Ishikawa (cell line): ENCODE results near the gene ZNF444.
A peak's percentile ranks its signal among the peaks of the same experiment; 100 is the strongest.

Experiments
- CREB1 ChIP-seq: IDR thresholded peaks from 2 replicates; pipeline ENCODE4 v1.6.1; 2012; ENCODE audit warnings: low read depth
- EP300 ChIP-seq: IDR thresholded peaks from 2 replicates; pipeline ENCODE4 v1.6.1; 2012; ENCODE audit warnings: borderline replicate concordance
- FOXM1 ChIP-seq: IDR thresholded peaks from 2 replicates; pipeline ENCODE4 v1.6.1; 2012; ENCODE audit warnings: low read depth, borderline replicate concordance
- TCF12 ChIP-seq: IDR thresholded peaks from 2 replicates; pipeline ENCODE4 v1.6.1; 2012; ENCODE audit warnings: low read depth
- TEAD4 ChIP-seq: IDR thresholded peaks from 2 replicates; pipeline ENCODE4 v1.6.1; 2012
- YY1 ChIP-seq: IDR thresholded peaks from 2 replicates; pipeline ENCODE4 v1.6.1; 2012; ENCODE audit warnings: low read depth
- TF ChIP-seq, protein P1 (sequence below): IDR thresholded peaks from 2 replicates; pipeline ENCODE4 v1.6.1; 2012
- TF ChIP-seq, protein P2 (sequence below): IDR thresholded peaks from 2 replicates; pipeline ENCODE4 v1.6.1; 2012
- TF ChIP-seq, protein P3 (sequence below): IDR thresholded peaks from 2 replicates; pipeline ENCODE4 v1.6.1; 2012; ENCODE audit warnings: low read depth, mild to moderate bottlenecking

DNA sequence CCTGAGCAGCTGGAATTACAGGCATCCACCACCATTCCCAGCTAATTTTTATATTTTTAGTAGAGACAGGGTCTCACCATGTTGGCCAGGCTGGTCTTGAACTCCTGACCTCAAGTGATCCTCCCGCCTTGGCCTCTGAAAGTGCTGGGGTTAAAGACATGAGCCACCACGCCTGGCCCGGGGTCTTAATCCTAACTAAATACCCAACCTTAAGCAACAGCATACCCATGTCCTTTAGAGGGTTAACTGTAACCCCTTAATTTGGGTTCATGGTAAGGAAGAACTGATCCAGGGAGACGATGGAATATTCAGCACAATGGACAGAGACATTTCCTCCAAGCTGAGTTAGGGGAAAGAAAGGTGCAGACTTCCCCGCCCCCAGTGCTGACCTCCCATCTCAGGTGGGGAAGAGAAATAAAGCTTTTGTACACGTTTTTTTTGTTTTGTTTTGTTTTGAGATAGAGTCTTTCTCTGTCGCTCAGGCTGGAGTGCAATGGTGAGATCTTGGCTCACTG is 26.0 kb downstream of the ZNF444 start:
- TF ChIP-seq YY1 (no peak), TEAD4 (no peak), TCF12 (no peak), CREB1 (no peak), EP300 (no peak), FOXM1 (no peak)
- TF ChIP-seq, protein P1, sequence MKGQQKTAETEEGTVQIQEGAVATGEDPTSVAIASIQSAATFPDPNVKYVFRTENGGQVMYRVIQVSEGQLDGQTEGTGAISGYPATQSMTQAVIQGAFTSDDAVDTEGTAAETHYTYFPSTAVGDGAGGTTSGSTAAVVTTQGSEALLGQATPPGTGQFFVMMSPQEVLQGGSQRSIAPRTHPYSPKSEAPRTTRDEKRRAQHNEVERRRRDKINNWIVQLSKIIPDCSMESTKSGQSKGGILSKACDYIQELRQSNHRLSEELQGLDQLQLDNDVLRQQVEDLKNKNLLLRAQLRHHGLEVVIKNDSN = no peak
- TF ChIP-seq, protein P2, sequence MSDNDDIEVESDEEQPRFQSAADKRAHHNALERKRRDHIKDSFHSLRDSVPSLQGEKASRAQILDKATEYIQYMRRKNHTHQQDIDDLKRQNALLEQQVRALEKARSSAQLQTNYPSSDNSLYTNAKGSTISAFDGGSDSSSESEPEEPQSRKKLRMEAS = no peak
- TF ChIP-seq, protein P3, sequence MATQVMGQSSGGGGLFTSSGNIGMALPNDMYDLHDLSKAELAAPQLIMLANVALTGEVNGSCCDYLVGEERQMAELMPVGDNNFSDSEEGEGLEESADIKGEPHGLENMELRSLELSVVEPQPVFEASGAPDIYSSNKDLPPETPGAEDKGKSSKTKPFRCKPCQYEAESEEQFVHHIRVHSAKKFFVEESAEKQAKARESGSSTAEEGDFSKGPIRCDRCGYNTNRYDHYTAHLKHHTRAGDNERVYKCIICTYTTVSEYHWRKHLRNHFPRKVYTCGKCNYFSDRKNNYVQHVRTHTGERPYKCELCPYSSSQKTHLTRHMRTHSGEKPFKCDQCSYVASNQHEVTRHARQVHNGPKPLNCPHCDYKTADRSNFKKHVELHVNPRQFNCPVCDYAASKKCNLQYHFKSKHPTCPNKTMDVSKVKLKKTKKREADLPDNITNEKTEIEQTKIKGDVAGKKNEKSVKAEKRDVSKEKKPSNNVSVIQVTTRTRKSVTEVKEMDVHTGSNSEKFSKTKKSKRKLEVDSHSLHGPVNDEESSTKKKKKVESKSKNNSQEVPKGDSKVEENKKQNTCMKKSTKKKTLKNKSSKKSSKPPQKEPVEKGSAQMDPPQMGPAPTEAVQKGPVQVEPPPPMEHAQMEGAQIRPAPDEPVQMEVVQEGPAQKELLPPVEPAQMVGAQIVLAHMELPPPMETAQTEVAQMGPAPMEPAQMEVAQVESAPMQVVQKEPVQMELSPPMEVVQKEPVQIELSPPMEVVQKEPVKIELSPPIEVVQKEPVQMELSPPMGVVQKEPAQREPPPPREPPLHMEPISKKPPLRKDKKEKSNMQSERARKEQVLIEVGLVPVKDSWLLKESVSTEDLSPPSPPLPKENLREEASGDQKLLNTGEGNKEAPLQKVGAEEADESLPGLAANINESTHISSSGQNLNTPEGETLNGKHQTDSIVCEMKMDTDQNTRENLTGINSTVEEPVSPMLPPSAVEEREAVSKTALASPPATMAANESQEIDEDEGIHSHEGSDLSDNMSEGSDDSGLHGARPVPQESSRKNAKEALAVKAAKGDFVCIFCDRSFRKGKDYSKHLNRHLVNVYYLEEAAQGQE = peak; percentile 86
